Activated T-cell treated with anti-CD3 and anti-CD28 coated beads for 24 hours (primary cell): ENCODE measurements around the gene LRP1.

ENCODE experiments used
- DNase-seq: peaks from one replicate; pipeline ENCODE4 v3.0.0-alpha.2; 2020; ENCODE audit warnings: low read depth

The LRP1 gene

GRCh38 chr12:57213058-57213715, 84.9 kb downstream of the LRP1 start:
- DNase-seq, result peak; percentile 78

- DNase-seq, result no peak
Observed at GRCh38 chr12:57213763-57214397, 85.6 kb downstream of the LRP1 start.

GRCh38 chr12:57214398-57214781, 86.1 kb downstream of the LRP1 start:
- peak; percentile 58 for DNase-seq

- DNase-seq, result no peak
Observed at GRCh38 chr12:57215065-57215464, 86.8 kb downstream of the LRP1 start.

GRCh38 chr12:57215668-57216013, 87.4 kb downstream of the LRP1 start:
- no peak for DNase-seq

- no peak for DNase-seq
Observed at GRCh38 chr12:57216014-57216911, 88.0 kb downstream of the LRP1 start, which contains the start of gene NXPH4. Gene NXPH4 (plus strand): TSS chr12:57216794. CDS start chr12:57216970, 176 bp downstream.

- DNase-seq, result no peak
Observed at GRCh38 chr12:57216921-57217879, 88.9 kb downstream of the LRP1 start.

GRCh38 chr12:57218030-57218853, 90.0 kb downstream of the LRP1 start:
- DNase-seq, result no peak

- no peak for DNase-seq
Observed at GRCh38 chr12:57219205-57219992, 91.1 kb downstream of the LRP1 start.

- no peak for DNase-seq
Observed at GRCh38 chr12:57219993-57220754, 91.9 kb downstream of the LRP1 start.

GRCh38 chr12:57220770-57221168, 92.5 kb downstream of the LRP1 start:
- DNase-seq, result no peak

- no peak for DNase-seq
Observed at GRCh38 chr12:57221169-57221917, 93.1 kb downstream of the LRP1 start.

- DNase-seq, result no peak
Observed at GRCh38 chr12:57222286-57223190, 94.3 kb downstream of the LRP1 start.

GRCh38 chr12:57223191-57224165, 95.2 kb downstream of the LRP1 start:
- DNase-seq, result no peak

- no peak for DNase-seq
Observed at GRCh38 chr12:57224278-57224972, 96.1 kb downstream of the LRP1 start.
